ENCODE data around the gene KDM3B.

Gene KDM3B

GRCh38 chr5:138465261-138466124 is 113.0 kb downstream of the KDM3B start, which contains the start of gene EGR1:
TSS of gene EGR1 (plus strand) at chr5:138465479. CDS start at chr5:138465762, 283 bp downstream.
- peak within 1 kb of the TSS; percentile 76 for H3K4me3 ChIP-seq (ENCODE audit: low read depth, low read length)
- no peak for TF ChIP-seq MAX (IDR thresholded peaks at IDR 0.05; ENCODE audit: low read depth, low read length)
- no peak for TF ChIP-seq CTCF (IDR thresholded peaks at IDR 0.05; ENCODE audit: low read depth, low read length)
- peak; percentile 47; the same call in 1 of the 2 replicates for TF ChIP-seq MYC (IDR thresholded peaks at IDR 0.05; ENCODE audit: low read depth, low read length)
- peak; percentile 98 for TF ChIP-seq POLR2A (IDR thresholded peaks at IDR 0.05; ENCODE audit: extremely low read depth, insufficient read length)
- peak; percentile 92 for DNase-seq (ENCODE audit: low read depth)

- no peak for TF ChIP-seq MAX (IDR thresholded peaks at IDR 0.05; ENCODE audit: low read depth, low read length)
- TF ChIP-seq MYC (IDR thresholded peaks at IDR 0.05; ENCODE audit: low read depth, low read length): no peak
- no peak for DNase-seq (ENCODE audit: low read depth)
- peak overlapping the region; percentile 52 for H3K4me3 ChIP-seq (ENCODE audit: low read depth, low read length)
Observed at GRCh38 chr5:138466125-138466899, 113.8 kb downstream of the KDM3B start.

- TF ChIP-seq POLR2A (IDR thresholded peaks at IDR 0.05; ENCODE audit: extremely low read depth, insufficient read length) (peak; percentile 29), CTCF (IDR thresholded peaks at IDR 0.05; ENCODE audit: low read depth, low read length) (no peak)
- no peak for DNase-seq (ENCODE audit: low read depth)
- peak overlapping the region; percentile 52 for H3K4me3 ChIP-seq (ENCODE audit: low read depth, low read length)
Observed at GRCh38 chr5:138466900-138467710, 114.6 kb downstream of the KDM3B start.

- no peak overlapping the region for H3K4me3 ChIP-seq (ENCODE audit: low read depth, low read length)
- TF ChIP-seq MYC (IDR thresholded peaks at IDR 0.05; ENCODE audit: low read depth, low read length): no peak
- no peak for TF ChIP-seq CTCF (IDR thresholded peaks at IDR 0.05; ENCODE audit: low read depth, low read length)
- TF ChIP-seq MAX (IDR thresholded peaks at IDR 0.05; ENCODE audit: low read depth, low read length): no peak
- no peak for TF ChIP-seq POLR2A (IDR thresholded peaks at IDR 0.05; ENCODE audit: extremely low read depth, insufficient read length)
- no peak for DNase-seq (ENCODE audit: low read depth)
Observed at GRCh38 chr5:138467711-138468132, 115.2 kb downstream of the KDM3B start.

- TF ChIP-seq MAX (IDR thresholded peaks at IDR 0.05; ENCODE audit: low read depth, low read length) (no peak), POLR2A (IDR thresholded peaks at IDR 0.05; ENCODE audit: extremely low read depth, insufficient read length) (no peak), MYC (IDR thresholded peaks at IDR 0.05; ENCODE audit: low read depth, low read length) (no peak), CTCF (IDR thresholded peaks at IDR 0.05; ENCODE audit: low read depth, low read length) (no peak)
- peak; percentile 39 for DNase-seq (ENCODE audit: low read depth)
- H3K4me3 ChIP-seq (ENCODE audit: low read depth, low read length): no peak overlapping the region
Observed at GRCh38 chr5:138468133-138468965, 115.9 kb downstream of the KDM3B start.

All from NB4 (cell line).